CD4-positive, alpha-beta memory T cell (primary cell): Measurements from ENCODE around the gene SAPCD1. TPM values are rescaled to one million over a fixed set of nuclear protein-coding genes. Genes with fewer than 3 reads are reported as not detected.

Experiments
- CTCF ChIA-PET: fragments of 350-600 bp; sonication (Branson Sonifier 250); formaldehyde crosslinking; loops from one replicate; lab custom pipeline; 2021; ENCODE audit warnings: inconsistent platforms; ENCODE audit not compliant: partially characterized antibody; lab: Charles Lee
- POLR2A ChIA-PET: fragments of 350-600 bp; sonication (Branson Sonifier 250); formaldehyde crosslinking; loops from one replicate; lab custom pipeline; 2021; ENCODE audit not compliant: partially characterized antibody; lab: Charles Lee
- DNase-seq, 5 donors: peaks; one replicate each; pipeline versions ENCODE4 v3.0.0 to v3.0.0-alpha.2; 2020 to 2022; ENCODE audit warnings: mixed read lengths in 1 of 5
- H3K27ac ChIP-seq: one replicate; pipeline ENCODE4 v1.7.0; 2013; ENCODE audit warnings: low read depth, low read length
- H3K27me3 ChIP-seq: 2 replicates; pipeline ENCODE4 v1.7.0; 2013; ENCODE audit warnings: mild to moderate bottlenecking, low read length, moderate library complexity; ENCODE audit not compliant: insufficient read depth
- H3K36me3 ChIP-seq: 2 replicates; pipeline ENCODE4 v1.7.0; 2013; ENCODE audit warnings: mild to moderate bottlenecking, low read length, moderate library complexity; ENCODE audit not compliant: insufficient read depth
- H3K4me1 ChIP-seq: 2 replicates; pipeline ENCODE4 v1.7.0; 2013; ENCODE audit warnings: mild to moderate bottlenecking, low read length, moderate library complexity; ENCODE audit not compliant: insufficient read depth
- H3K4me3 ChIP-seq, 2 donors: one replicate each; pipeline ENCODE4 v1.7.0; 2013; ENCODE audit warnings: low read length in 2 of 2, mild to moderate bottlenecking in 1 of 2
- H3K9me3 ChIP-seq, 2 donors: one replicate each; pipeline ENCODE4 v1.7.0; 2013; ENCODE audit warnings: low read length in 2 of 2, control low read depth in 1 of 2; ENCODE audit not compliant: control insufficient read depth in 1 of 2
- H3K27ac Mint-ChIP-seq, 7 donors: one replicate each; pipeline ENCODE4 v1.8.0; 2020 to 2021; ENCODE audit warnings: mixed read lengths in 7 of 7, mild to moderate bottlenecking in 6 of 7, inconsistent platforms in 3 of 7, moderate library complexity in 3 of 7
- H3K27me3 Mint-ChIP-seq, 2 donors: one replicate each; pipeline ENCODE4 v1.8.0; 2020 to 2021; ENCODE audit warnings: mixed read lengths in 2 of 2
- H3K36me3 Mint-ChIP-seq, 2 donors: one replicate each; pipeline ENCODE4 v1.8.0; 2020 to 2021; ENCODE audit warnings: mixed read lengths in 2 of 2, inconsistent platforms in 1 of 2, mild to moderate bottlenecking in 1 of 2
- H3K4me1 Mint-ChIP-seq, 4 donors: one replicate each; pipeline ENCODE4 v1.8.0; 2020 to 2021; ENCODE audit warnings: mixed read lengths in 4 of 4, mild to moderate bottlenecking in 1 of 4
- H3K4me3 Mint-ChIP-seq, 8 donors: one replicate each; pipeline ENCODE4 v1.8.0; 2020 to 2021; ENCODE audit warnings: mixed read lengths in 8 of 8, mild to moderate bottlenecking in 7 of 8, moderate library complexity in 6 of 8, inconsistent platforms in 3 of 8
- H3K9me3 Mint-ChIP-seq, 8 donors: one replicate each; pipeline ENCODE4 v1.8.0; 2020 to 2021; ENCODE audit warnings: mixed read lengths in 8 of 8, mild to moderate bottlenecking in 5 of 8, inconsistent platforms in 3 of 8, moderate library complexity in 1 of 8
- intact Hi-C: fragments of 100-400 bp; cut with micrococcal nuclease; formaldehyde crosslinking; loops from one replicate; pipeline ENCODE4 v1.15.1; 2023
- polyA plus RNA-seq, 2 donors: library from polyadenylated mRNA; unstranded; fragments of 300-500 nt; fragmentation: Illumina TruSeq; gene quantifications; one replicate each; pipeline ENCODE4 v1.2.3, GENCODE V29; 2021
- total RNA-seq, 2 experiments: library from RNA; stranded (reverse); gene quantifications; one replicate each; pipeline ENCODE4 v1.2.3, GENCODE V29; 2021

The SAPCD1 gene
- total and polyA plus RNA-seq, 4 experiments from 2014 or later, result 0.89 to 3.7 (median 2.7) TPM; not detected in 1

DNA sequence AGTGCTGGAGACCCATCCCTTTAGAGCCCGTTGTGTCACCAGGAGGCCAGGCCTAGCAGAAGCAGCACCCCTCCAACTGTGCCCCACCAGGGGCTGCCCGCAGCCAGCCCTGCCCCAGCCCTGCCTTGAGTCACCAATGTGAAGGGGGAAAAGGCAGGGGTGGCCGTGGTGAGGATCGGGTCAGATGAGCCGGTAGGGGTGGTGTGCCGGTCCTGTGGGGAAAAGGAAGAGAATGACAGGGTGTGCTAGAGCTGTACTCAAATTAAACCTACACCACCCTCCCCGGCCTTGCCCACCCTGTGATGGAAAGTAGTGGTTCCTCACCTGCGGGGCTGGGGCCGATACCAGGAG, 3.1 kb downstream of the SAPCD1 start:
- H3K36me3 ChIP-seq, result no peaks in the 10 kb centered on the region
- Mint-ChIP-seq H3K36me3 (peaks cover 3 to 5% of the 10 kb centered on the region in 2 donors), H3K4me1 (peaks cover 4 to 13% (median 10%) of the 10 kb centered on the region in 4 donors), H3K4me3 (no peak overlapping the region), H3K9me3 (no peaks in the 10 kb centered on the region), H3K27ac (no peak overlapping the region), H3K27me3 (no peaks in the 10 kb centered on the region)
- no peak for DNase-seq
- CTCF ChIA-PET, result no interaction called here
- H3K4me1 ChIP-seq, result peaks cover 5% of the 10 kb centered on the region
- intact Hi-C loops, result no loop called here
- H3K9me3 ChIP-seq, result no peaks in the 10 kb centered on the region
- no peak overlapping the region for H3K27ac ChIP-seq
- no peak overlapping the region for H3K4me3 ChIP-seq
- POLR2A ChIA-PET, result no interaction called here
- no peaks in the 10 kb centered on the region for H3K27me3 ChIP-seq

DNA sequence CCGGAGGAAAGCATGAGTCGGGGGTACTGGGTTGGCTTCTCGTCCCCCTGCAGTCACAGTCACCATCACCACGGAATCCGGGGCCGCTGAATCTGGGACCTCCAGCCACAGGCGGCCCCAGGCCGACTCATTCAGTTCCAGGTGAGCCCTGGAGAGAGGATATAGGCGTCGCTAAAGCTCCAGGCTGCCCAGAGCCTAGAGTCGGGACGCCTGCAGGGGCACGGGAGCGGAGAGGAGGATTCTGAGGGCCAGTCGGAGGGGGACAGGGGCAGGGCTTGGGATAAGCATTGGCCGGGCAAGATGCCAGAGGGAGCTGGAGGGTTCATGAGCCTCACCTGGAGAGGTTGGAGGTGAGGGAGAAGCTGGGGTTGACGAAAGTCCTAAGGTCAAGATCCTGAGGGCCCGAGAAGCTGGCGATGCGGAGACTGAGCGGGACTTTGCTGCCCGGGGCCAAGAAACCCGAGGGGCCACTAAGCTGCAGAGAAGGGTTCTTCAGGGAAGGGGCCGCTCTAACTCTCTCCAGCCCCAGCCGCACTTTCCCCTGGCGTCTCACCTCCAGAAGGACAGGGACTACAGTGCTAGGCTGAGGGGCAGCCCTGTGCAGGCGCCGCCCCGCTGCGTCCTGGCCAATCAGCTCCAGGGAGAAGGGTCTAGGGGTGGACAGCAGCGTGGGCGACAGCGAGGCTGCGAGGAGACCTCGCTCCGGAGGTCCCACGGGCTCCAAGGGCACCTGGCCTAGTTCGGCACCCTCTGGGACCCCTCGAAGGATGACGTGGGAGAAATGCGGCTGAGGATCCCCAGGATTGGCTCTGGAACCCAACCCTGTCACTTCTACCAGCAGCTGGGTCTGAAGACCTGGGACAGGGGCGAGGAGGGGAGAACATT, 3.7 kb downstream of the SAPCD1 start:
- Mint-ChIP-seq H3K4me1 (peaks cover 6 to 18% (median 12%) of the 10 kb centered on the region in 4 donors), H3K36me3 (peaks cover 2 to 3% of the 10 kb centered on the region in 2 donors), H3K27ac (no peak overlapping the region), H3K9me3 (no peaks in the 10 kb centered on the region), H3K27me3 (no peaks in the 10 kb centered on the region), H3K4me3 (no peak overlapping the region)
- Histone ChIP-seq H3K27ac (no peak overlapping the region), H3K36me3 (no peaks in the 10 kb centered on the region), H3K9me3 (no peaks in the 10 kb centered on the region), H3K4me3 (no peak overlapping the region), H3K27me3 (no peaks in the 10 kb centered on the region), H3K4me1 (peaks cover 11% of the 10 kb centered on the region)
- DNase-seq, result no peak
- CTCF ChIA-PET, result interaction anchor here (0.9 kb wide), 1 partner anchor 36 kb away, joined by 3 read pairs; no protein-coding TSS in a partner anchor
- POLR2A ChIA-PET, result no interaction called here
- intact Hi-C loops, result no loop called here

DNA sequence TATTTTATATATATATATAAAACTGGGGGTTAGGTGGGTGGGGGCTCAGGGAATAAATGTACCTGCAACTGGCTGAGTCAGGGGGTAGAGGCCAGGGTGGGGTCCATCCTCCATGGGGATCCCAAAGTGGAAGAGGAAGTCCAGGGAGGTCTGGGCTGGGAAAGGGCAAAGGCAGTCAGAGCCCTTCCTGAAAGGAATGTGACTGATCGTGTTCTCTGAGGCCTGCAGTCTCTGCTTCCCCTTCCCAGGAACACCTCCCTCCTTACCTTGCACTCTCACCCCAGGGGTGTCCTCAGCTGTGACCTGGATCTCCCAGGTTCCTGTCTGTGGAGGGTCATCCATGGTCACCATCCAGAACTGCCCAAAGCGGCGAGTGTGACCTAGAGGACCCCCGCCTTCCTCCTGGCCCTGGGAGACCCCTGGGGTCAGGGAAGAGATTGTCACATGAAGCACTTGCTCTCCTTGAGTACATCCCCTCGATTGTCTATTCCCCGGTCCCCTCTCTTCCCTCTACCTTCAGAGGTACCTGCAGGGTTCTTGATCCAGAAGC, 4.7 kb downstream of the SAPCD1 start:
- ChIA-PET POLR2A (no interaction called here), CTCF (interaction anchor here (12.8 kb wide), 1 partner anchor 33 kb away, joined by 173 read pairs; the partner anchor contains the start of genes CLIC1, DDAH2 and MSH5)
- H3K36me3 ChIP-seq, result no peaks in the 10 kb centered on the region
- no peak overlapping the region for H3K4me3 Mint-ChIP-seq
- H3K27ac ChIP-seq, result no peak overlapping the region
- H3K9me3 Mint-ChIP-seq, result no peaks in the 10 kb centered on the region
- no peak overlapping the region for H3K4me3 ChIP-seq
- intact Hi-C loops, result no loop called here
- peaks cover 9 to 24% (median 18%) of the 10 kb centered on the region in 4 donors for H3K4me1 Mint-ChIP-seq
- peaks cover 0 to 1% of the 10 kb centered on the region in 2 donors for H3K36me3 Mint-ChIP-seq
- H3K27me3 ChIP-seq, result no peaks in the 10 kb centered on the region
- H3K27me3 Mint-ChIP-seq, result no peaks in the 10 kb centered on the region
- no peaks in the 10 kb centered on the region for H3K9me3 ChIP-seq
- H3K27ac Mint-ChIP-seq, result no peak overlapping the region
- H3K4me1 ChIP-seq, result peaks cover 21% of the 10 kb centered on the region
- DNase-seq, result no peak

DNA sequence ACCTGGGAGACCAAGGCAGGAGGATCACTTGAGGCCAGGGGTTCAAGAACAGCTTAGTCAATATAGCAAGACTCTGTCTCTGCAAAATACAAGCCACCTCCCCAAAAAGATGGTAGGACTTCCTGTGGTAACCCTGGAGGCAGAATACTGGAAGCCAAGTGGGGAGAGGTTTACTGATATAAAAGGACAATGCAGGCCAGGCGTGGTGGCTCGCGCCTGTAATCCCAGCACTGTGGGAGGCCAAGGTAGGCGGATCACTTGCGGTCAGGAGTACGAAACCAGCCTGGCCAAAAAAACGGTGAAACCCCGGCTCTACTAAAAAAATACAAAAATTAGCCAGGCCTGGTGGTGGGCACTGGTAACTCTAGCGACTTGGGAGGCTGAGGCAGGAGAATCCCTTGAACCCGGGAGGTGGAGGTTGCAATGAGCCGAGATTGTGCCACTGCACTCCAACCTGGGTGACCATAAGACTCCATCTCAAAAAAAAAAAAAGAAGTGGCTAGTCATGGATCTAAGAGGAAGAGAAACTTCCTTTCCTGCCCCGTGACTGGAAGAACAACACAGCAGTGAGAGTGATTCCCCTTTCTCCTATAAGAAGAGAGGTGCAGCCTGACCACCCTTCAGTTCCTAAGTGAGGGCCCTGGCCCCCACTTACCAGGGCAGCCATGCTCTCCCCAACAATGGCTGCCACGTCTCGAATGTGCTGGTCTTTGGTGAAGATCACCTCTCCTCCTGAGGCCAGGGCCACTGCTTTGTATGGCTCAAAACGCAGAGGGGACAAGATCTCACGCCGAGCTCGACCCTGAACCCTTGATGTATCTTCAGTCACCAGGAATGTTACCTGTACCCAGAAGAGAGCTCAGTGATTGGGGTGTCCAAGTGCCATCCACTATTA, 6.2 kb downstream of the SAPCD1 start:
- no peak overlapping the region for H3K27ac ChIP-seq
- peak overlapping the region in 3 of 7 donors; percentile 55 to 65 (median 60) for H3K27ac Mint-ChIP-seq
- H3K9me3 ChIP-seq, result no peaks in the 10 kb centered on the region
- H3K36me3 ChIP-seq, result no peaks in the 10 kb centered on the region
- H3K4me3 Mint-ChIP-seq, result no peak overlapping the region
- H3K4me3 ChIP-seq, result no peak overlapping the region
- ChIA-PET CTCF (interaction anchor here (1.0 to 12.8 kb wide), 15 partner anchors 9 to 84 kb away, joined by 3 to 173 read pairs (median 8); partner anchors contain the start of genes CLIC1, DDAH2, HSPA1A and HSPA1B), POLR2A (interaction anchor here (0.7 to 7.1 kb wide), 7 partner anchors 31 to 66 kb away, joined by 3 to 78 read pairs (median 6); partner anchors contain the start of genes CLIC1, HSPA1A, HSPA1L and MSH5)
- H3K27me3 Mint-ChIP-seq, result no peaks in the 10 kb centered on the region
- no peak for DNase-seq
- H3K36me3 Mint-ChIP-seq, result no peaks in the 10 kb centered on the region
- peaks cover 35% of the 10 kb centered on the region for H3K4me1 ChIP-seq
- H3K9me3 Mint-ChIP-seq, result no peaks in the 10 kb centered on the region
- intact Hi-C loops, result loop anchor here (1.0 kb wide), 1 partner anchor 39 kb away; the partner anchor contains the start of gene DDAH2
- peaks cover 15 to 36% (median 25%) of the 10 kb centered on the region in 4 donors for H3K4me1 Mint-ChIP-seq
- H3K27me3 ChIP-seq, result no peaks in the 10 kb centered on the region

DNA sequence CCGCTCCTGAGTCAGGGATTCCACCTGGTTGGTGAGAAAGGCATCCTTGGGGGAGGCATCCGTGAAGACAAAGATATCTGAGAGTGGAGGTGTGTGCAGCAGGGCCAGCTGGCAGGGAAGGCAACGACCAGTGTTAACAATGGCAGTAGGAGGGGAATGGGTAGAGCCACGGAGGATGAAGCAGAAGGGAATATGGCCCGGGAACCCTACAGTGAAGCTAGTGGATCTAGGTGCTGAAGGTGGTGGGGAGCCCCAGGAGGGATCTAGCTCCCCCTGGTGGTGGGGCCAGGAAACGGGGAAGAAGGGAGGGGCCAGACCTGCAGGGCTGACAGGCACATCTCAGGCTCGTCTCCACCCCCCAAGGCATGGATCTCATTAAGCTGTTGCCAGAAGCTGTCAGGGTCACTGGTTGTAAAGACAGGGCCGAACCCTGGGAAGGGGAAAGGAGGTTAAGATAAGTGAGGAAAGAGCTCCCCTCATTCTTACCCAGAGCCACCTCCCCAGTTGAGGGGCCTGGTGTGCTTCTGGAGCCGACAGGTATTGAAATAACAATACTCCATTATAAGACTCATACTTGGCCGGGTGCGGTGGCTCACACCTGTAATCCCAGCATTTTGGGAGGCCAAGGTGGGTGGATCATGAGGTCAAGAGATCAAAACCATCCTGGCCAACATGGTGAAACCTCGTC, 7.4 kb downstream of the SAPCD1 start:
- CTCF ChIA-PET, result interaction anchor here (0.6 to 12.8 kb wide), 31 partner anchors 10 to 219 kb away, joined by 3 to 173 read pairs (median 4); partner anchors contain the start of genes APOM, CLIC1, DDAH2 and HSPA1A
- Mint-ChIP-seq H3K4me1 (peaks cover 15 to 34% (median 24%) of the 10 kb centered on the region in 4 donors), H3K4me3 (peak overlapping the region in 2 of 8 donors; percentile 42 to 57), H3K27me3 (no peaks in the 10 kb centered on the region), H3K27ac (peak overlapping the region in 5 of 7 donors; percentile 0 to 65 (median 36)), H3K9me3 (no peaks in the 10 kb centered on the region), H3K36me3 (no peaks in the 10 kb centered on the region)
- H3K9me3 ChIP-seq, result no peaks in the 10 kb centered on the region
- peaks cover 35% of the 10 kb centered on the region for H3K4me1 ChIP-seq
- POLR2A ChIA-PET, result interaction anchor here (0.9 to 7.1 kb wide), 11 partner anchors 28 to 105 kb away, joined by 3 to 78 read pairs (median 5); partner anchors contain the start of genes CLIC1, DDAH2, GPANK1 and HSPA1A
- H3K27ac ChIP-seq, result no peak overlapping the region
- H3K36me3 ChIP-seq, result no peaks in the 10 kb centered on the region
- intact Hi-C loops, result loop anchor here (1.0 to 5.0 kb wide), 2 partner anchors 41 to 47 kb away; partner anchors contain the start of genes DDAH2, HSPA1A and HSPA1L
- H3K4me3 ChIP-seq, result no peak overlapping the region
- peak; percentile 75 to 81 (median 80) for DNase-seq
- no peaks in the 10 kb centered on the region for H3K27me3 ChIP-seq

DNA sequence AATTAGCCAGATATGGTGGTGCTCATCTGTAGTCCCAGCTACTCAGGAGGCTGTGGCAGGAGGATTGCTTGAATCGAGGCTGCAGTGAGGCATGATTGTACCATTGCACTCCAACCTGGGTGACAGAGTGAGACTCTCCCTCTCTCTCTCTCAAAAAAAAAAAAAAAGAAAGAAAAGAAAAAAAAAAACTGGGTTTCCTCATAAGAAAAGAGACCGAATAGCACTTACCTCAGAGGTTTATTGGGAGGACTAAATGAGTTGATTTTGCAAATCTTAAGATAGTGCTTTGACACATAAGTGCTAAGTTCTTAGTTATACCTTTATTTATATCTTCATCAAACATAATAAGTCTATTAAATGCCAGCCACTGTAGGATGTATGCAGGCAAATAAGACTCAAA, 8.4 kb downstream of the SAPCD1 start:
- no peak overlapping the region for H3K4me3 ChIP-seq
- H3K9me3 Mint-ChIP-seq, result no peaks in the 10 kb centered on the region
- H3K4me1 ChIP-seq, result peaks cover 45% of the 10 kb centered on the region
- no peaks in the 10 kb centered on the region for H3K9me3 ChIP-seq
- H3K36me3 Mint-ChIP-seq, result no peaks in the 10 kb centered on the region
- H3K4me3 Mint-ChIP-seq, result peak overlapping the region in 3 of 8 donors; percentile 57 to 72 (median 57)
- no peaks in the 10 kb centered on the region for H3K27me3 ChIP-seq
- H3K4me1 Mint-ChIP-seq, result peaks cover 17 to 42% (median 30%) of the 10 kb centered on the region in 4 donors
- no peak for DNase-seq
- H3K36me3 ChIP-seq, result no peaks in the 10 kb centered on the region
- peak overlapping the region in 6 of 7 donors; percentile 13 to 89 (median 58) for H3K27ac Mint-ChIP-seq
- ChIA-PET CTCF (interaction anchor here (1.7 to 12.8 kb wide), 7 partner anchors 12 to 60 kb away, joined by 4 to 173 read pairs (median 11); partner anchors contain the start of genes CLIC1, DDAH2, HSPA1A and HSPA1L), POLR2A (interaction anchor here (0.6 to 7.1 kb wide), 7 partner anchors 8 to 106 kb away, joined by 3 to 78 read pairs (median 7); partner anchors contain the start of genes CLIC1, GPANK1, HSPA1B and MSH5)
- H3K27me3 Mint-ChIP-seq, result no peaks in the 10 kb centered on the region
- H3K27ac ChIP-seq, result no peak overlapping the region
- intact Hi-C loops, result loop anchor here (5.0 kb wide), 1 partner anchor 46 kb away; the partner anchor contains the start of genes HSPA1A and HSPA1L
